HG02588 (cell line): ENCODE data around the gene BRMS1.
A peak's percentile ranks its signal among the peaks of the same experiment; 100 is the strongest.
"Not testable (repeated sequence)": the region's sequence is repeated elsewhere in the genome, so short reads cannot be mapped to it uniquely, and the experiment has no call there.

Source experiments
- ATAC-seq: cut with Tn5 transposase; IDR thresholded peaks from one replicate; pipeline ENCODE4 v1.9.1; 2021; ENCODE audit warnings: mild to moderate bottlenecking, moderate library complexity; ENCODE audit not compliant: unreplicated experiment

The BRMS1 gene, protein sequence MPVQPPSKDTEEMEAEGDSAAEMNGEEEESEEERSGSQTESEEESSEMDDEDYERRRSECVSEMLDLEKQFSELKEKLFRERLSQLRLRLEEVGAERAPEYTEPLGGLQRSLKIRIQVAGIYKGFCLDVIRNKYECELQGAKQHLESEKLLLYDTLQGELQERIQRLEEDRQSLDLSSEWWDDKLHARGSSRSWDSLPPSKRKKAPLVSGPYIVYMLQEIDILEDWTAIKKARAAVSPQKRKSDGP

DNA sequence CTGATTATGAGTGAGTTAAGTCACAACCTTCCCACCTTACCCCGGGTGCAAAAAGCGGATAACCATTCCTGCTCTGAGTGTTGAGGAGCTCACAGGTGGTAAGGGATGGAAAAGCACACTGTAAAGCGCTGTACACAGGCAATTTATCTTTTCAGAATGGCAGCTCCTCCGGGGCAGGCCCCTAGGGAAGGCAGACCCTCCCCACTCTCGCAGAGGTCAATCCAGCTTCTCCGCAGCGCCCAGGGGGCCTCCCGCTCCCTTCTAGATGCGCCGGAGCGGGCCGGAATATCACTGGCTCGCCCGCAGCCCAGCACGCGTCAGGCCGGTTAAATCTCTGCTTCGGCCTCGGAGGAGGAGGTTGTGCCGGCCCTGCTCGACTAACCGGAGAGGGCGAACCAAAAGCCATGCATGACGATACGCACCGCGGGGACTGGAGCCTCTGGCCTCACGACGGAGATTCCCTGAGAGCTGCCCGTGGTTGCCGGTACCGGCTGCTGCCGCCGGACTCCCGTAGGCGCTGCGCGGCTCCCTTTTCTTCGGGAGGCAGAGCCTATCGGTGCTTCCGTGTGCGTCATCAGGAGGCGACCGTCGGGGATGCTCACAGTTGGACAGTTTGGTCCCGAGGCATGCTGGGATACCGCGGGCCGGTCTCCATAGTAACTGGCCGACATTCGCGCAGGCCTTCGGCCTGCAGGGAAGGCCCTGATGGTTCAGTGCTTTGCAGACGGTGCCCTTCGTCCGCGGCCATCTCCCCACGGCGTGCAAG lies at the start of gene BRMS1:
Gene BRMS1, minus strand, starts transcription at position 555 of the 766 bp plus-strand sequence. CDS start 2,870 bp downstream, outside the sequence.
- peak; percentile 59 for ATAC-seq

DNA sequence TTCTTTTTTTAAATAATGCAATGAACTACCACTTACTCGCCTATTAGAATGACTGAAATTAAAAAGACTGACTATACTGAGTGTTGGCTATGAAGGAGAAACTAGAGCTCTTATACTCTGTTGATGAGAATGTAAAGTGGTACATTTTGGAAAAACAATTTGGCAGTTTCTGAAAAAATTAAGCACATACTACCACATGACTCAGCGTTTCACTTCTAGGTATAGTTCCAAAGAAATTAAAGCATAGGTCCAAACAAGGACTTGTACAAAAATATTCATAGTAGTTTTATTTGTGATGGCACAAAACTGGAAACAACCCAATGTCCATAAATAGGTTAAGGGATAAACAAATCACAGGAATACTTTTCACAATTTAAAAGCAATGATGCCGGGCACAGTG lies 49.0 kb upstream of the BRMS1 start:
- ATAC-seq: no peak

DNA sequence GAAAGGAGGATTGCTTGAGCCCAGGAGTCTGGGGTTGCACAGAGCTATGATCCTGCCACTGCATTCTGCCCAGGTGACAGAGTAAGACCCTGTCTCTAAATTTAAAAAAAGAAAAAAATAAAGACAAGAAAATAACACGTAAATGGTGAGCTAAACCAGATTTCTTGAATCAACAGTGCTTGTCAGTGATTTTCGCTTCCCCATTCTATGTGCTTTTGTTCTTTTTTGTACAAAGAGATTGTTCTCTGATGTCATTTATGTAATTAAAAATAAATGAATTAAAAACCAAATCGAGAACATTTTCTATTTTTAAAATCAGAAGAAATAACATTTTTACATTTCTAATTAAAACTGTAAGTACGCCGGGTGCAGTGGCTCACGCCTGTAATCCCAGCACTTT lies 46.4 kb upstream of the BRMS1 start:
- no peak for ATAC-seq

DNA sequence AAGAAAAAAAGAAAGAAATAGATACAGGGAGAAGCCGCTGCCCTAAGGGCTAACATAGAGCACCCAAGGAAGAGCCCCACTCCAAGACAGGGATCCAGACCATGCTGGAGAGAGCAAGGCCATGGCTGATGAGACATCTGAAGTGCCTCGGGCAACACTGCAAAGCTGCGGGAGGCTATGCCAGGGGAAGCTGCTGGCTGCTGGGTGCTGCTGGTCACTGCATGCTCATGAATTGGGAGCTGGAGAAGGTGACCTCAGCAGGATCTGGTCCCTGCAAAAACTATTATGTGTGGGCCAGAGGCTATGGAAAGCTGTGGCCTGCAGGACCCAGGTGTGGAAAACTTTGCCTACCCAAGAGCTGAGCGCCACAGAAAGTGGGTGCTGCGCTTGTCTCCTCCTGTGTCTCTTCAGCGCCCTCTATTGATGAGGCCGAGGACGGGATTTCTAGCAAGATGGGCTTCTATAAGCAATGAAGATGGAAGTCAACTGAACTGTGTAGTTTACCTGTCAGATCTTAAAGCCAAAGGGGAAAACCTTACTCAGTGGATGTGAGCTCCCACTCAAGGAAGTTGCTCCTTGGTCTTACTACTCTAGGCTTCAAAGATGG lies 44.0 kb upstream of the BRMS1 start:
- no peak for ATAC-seq

DNA sequence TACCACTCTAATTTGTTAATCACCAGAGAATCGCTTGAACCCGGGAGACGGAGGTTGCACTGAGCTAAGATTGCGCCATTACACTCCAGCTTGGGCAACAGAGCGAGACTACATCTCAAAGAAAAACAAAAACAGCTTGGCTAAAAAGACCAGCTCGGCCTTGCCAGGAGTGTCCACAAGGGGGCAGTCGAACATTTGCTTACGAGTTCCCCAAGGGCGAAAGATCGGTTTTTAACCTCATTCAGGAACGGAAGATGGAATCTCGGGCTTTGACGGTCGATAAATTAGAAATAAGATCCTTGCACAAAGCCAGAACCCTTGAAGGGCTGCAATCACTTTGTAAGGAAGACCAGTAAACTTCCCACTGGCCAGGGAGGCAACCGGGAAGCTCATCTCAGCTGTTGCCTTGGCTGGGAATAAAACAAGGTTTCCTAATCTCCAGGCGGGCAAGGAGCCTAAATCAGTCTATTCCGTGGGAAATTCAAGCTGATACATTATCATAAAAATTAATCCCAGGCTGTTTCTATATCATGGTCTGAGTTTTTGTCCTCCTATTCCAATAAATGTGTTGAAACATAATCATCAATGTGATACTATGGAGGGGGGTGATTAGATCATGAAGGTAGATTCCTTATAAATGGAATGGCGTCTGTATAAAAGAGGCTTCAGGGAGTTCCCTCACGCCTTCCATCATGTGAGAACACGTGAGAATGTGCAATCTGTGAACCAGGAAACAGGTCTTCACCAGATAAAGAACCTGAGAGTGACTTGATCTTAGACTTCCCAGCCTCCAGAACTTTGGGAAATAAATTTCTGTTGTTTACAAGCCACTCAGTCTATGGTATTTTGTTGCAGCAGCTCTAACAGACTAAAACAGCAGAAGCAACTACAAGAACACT lies 41.5 kb upstream of the BRMS1 start:
- no peak for ATAC-seq

DNA sequence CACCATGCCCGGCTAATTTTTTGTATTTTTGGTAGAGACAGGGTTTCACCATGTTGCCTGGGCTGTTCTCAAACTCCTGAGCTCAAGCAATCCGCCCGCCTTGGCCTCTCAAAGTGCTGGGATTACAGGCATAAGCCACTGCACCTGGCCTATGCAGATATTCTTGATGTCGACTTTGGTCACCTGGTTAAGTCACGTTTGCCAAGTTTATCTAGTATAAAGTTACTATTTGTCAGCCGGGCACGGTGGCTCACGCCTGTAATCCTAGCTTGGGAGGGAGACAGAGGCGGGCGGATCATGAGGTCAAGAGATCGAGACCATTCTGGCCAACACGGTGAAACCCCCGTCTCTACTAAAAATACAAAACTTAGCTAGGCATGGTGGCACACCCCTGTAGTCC lies 39.4 kb upstream of the BRMS1 start:
- ATAC-seq: not testable (repeated sequence)

DNA sequence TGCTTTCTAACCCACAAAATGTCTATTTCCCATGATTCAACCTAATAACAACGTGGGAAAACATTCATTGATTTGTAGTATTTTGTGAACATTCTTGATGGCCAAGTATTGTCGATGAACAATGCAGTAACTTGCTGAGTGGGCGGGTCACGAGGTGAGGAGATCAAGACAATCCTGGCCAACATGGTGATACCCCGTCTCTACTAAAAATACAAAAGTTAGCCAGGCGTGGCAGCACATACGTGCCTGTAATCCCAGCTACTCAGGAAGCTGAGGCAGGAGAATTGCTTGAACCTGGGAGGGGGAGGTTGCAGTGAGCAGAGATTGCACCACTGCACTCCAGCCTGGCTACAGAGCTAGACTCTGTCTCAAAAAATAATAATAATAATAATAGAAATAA lies 35.4 kb upstream of the BRMS1 start:
- not testable (repeated sequence) for ATAC-seq

DNA sequence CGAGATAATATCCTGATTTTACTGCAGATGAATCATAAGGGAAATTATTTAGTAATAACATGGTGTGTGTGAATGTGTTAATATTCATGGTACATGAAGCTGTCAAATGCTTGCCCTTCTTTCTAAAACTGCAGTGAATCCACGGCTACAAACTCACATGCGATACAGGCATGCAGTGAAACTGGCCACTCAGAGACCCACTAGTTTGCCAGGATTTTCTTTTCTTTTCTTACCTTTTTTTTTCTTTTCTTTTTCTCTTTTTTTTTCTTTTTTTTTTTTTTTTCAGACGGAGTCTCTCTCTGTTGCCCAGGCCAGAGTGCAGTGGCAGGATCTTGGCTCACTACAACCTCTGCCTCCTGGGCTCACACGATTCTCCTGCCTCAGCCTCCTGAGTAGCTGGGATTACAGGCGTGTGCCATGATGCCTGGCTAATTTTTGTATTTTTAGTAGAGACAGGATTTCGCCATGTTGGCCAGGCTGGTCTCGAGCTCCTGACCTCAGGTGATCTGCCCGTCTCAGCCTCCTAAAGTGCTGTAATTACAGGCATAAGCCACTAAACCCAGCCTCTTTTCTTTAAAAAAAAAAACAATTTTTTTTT lies 28.9 kb upstream of the BRMS1 start:
- ATAC-seq: not testable (repeated sequence)

DNA sequence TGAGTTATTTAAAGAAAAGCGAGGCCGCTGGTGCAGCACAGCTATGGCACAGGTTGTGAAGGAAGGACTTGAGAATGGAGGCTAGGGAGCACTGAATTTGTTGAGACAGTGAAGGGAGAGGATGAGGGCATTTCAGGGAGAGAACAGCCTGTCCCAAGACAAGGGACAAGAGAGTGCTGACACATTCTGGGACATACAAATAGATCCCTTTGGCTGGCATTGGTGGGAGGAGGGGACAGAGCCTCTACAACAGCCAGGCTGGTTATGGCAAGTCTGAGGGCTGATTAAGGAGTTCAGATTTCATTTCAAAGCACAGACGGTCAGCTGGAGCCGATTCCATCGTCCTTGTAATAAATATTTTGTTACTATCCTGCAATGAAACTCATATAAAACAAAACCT lies 28.4 kb upstream of the BRMS1 start:
- no peak for ATAC-seq

DNA sequence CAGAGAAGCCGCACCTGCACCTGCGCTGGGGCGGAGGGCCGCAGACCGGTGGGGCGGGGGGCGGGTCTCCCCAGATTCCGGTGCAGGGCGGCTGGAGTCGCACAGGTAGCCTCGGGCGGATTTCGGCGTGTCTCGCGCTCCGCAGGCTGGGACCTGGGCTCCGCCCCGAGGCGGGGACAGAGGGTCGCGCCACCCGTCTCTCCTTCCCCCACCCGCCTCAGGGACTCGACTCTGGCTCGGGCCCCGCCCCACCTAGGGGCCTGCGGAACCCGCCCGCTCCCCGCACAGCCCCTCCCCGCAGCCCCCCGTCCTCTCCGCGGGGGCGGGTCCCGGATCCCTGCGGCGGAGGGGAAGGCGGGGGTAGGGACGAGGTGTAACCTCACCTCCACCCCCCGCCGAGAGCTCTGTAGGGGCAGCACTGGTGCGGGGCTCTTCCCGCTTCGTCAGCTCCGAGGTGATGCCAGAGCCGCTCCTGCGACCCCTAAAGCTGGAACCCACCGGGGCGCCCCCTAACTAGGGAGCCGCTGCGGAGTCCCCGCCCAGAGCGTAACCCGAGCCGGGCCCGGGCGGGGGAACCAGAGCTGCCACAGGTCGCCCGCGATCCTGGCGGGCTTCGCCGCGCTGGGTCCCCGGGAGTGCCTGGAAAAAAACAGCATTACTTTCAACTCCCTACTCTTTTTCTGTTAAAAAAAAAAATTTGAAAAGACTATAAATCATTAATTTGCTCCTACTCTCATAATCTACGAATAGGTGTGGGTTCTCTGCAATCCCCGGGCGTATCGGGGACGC lies 26.9 kb upstream of the BRMS1 start, which contains the start of gene SLC29A2:
Gene SLC29A2, minus strand, starts transcription at position 134 of the 789 bp plus-strand sequence. CDS start 169 bp downstream, outside the sequence.
- peak; percentile 64 for ATAC-seq

DNA sequence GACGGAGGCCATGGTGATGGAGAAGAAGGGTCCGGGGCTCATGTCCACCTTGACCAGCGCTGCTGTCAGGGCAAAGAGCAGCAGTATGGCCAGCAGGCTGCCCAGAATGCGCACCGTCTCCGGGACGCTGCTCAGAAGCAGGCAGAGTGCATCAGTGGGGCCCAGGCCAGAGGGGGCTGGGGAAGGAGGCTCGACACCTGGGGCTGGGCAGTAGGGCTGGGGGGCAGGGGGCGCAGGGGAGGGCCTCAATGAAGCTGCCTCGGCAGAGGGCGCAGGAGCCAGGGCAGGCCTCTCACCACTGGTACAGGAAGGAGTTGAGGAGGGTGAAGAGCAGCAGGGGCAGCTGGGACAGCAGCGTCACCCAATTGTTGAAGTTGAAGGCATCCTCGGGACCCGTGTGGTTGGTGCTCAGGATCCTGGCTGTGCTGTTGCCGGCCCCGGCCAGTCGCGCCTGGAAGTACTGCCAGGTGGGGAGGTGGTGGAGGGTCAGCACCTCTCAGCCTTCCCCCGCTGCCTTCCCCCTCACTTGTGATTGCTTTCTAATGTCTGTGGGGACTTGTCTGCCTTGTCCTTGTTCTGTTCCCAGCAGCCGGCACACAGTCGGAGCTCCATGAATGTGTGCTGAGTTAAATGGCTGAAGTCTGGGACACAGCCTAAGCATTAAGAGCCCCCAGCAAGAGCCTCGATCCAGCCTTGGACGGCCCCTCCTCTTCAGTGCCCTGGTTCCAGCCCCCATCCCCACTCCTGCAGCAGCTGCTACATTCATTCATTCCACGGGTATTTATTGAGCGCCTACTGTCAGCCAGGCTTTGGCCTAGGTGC lies 24.4 kb upstream of the BRMS1 start:
- no peak for ATAC-seq

DNA sequence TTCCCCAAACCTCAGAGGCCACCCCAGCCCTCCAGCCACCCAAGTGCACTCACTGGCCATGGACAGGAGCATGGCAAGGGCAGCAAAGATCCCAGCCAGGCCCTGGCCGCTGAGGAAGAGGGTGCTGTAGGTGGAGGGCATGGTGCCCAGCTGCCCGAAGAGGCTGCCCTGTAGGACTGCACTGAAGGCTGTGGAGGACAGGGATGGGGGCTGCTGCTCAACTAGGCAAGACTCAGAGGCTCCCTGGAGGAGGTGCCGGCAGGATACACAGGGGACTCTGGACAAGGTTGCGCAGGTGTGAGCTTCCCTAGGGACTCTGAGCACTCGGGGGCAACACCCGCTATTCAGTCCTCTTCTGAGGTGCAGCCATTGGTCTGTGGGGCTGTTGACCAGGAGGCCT lies 23.6 kb upstream of the BRMS1 start:
- no peak for ATAC-seq

DNA sequence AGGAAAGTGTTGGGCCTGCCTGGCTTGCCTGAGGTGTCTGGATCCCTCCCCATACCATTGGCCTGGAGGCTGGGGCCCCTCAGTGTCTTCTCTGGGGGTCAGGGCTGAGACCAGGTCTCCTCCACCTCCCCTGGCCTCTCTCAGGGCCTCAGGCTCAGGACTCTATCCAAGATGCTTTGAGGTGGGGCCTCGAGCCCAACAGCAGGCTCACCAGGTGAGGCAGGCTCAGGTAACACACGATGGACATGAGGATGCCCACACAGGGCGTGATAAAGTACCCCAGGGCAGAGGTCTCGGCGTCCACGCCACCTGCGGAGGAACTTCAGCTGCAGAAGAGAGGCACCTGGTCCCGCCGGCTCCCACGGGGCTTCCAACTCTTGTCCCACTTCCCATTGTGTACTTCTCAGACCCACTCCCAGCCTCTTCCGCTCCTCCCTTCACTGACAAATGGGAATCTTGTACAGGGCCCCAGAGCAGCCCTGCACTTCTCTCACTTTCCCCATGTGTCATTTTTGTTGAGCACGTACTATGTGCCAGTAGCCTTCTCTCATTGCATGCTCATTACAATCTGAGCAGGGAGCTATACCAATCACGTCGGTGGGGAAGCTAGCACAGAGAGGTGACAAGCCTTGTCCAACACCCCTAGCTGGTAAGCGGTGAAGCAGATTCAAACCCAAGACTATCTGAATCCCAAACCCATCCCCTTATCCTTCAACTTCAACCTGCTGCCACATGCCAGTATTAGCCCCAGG lies 22.8 kb upstream of the BRMS1 start:
- ATAC-seq: no peak

DNA sequence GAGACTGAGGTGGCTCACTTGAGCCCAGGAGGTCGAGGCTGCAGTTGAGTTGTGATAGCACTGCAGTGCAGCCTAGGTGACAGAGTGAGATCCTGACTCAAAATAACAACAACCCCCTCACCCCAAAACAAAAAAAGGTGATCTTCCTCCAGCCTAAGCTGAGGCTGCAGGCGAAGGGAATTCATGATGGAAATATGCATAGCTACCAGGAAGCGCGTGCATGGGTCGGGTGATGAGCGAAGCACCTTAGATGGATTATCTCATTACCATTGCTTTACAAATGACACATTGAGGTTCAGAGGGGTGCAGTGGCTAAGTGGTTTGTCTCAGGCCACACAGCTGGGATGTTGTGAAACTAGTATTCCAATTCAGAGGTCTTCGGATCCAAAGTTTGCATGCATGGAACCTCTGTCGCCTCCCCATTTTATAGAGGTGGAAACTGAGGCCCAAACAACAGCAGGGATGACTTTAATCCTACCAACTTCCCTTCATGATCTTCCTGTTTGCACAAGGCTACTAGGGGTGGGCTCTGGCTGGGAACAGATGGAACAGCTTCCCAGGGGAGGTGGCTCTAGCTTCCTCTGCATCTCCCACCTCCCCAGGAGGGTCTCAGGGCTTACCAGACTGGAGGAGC lies 22.1 kb upstream of the BRMS1 start:
- no peak for ATAC-seq

DNA sequence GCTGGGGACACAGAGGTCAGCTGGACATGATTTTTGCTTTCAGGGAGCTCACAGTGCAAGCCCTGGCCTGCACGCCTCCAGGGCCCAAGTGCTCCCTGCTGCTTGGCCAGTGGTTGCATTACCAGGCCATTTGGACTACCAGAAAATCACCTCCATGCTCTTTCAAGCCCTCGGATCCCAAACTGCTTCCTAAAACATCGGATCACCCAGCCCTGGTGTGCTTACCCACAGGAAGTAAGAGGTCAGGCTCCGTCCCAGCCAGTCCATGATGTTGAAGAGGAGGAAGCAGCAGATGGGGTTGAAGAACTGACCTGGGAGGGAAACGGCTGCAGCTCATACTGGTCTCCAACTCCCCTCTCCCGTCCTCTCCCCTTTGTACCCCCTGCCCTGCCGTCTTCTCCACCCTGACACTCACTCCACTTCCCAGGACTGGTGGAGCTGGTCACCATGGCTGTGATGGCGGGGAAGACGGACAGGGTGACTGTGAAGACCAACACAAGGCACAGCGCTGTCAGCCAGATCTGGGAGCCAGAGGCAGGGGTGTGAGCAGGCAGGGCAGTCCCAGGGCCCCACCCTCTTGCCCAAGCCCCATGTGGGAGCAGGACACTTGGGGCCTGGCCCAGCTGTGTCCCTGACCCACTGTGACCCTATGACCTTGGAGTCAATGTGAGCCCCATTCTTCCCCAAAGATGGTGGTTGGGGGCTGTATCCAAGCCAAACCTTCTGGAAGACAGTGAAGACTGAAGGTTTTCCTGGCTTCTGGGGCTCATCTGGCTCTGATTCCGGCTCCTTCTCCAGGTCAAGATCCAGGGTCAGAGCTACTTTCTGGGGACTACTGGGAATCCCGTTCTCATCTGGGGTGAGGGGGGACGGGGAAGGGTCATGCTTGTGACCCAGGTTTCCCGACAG lies 21.1 kb upstream of the BRMS1 start:
- ATAC-seq: no peak

DNA sequence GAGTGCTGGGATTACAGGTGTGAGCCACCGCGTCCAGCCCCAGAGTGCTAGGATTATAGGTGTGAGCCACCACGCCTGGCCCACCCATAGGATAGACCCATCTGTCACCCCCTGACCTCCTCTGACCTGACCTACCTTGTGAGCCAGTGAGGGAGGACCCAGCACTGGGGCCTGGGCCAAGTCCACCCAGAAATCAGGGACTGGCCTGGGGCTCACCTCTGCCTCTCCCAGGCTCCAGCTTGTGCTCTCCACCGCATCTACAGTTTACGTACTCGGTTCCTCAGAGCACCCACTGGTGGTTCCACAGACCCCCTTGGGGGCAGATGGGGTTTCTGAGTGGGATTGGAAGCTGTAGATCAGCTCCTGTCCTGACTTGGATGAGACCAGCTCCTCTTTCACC lies 20.3 kb upstream of the BRMS1 start:
- no peak for ATAC-seq
